ENCODE data around the gene ATN1.
A peak's percentile ranks its signal among the peaks of the same experiment; 100 is the strongest.

The ATN1 gene

DNA sequence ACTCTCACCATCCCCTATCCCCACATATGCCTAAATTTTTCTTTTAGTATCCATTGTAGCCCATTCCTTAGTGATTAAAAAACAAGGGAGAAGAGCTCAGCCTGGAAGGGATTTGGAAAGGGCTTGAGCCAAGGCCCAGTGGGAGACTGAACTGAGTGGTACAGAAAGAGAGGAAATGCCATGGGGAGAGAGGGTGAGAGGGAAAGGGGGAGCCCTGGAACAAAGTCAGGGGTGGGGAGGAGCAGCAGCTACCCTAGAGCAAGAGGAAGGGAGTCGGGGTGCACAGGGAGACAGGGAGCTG lies 2.6 kb upstream of the ATN1 start:
- TF ChIP-seq, protein P1, sequence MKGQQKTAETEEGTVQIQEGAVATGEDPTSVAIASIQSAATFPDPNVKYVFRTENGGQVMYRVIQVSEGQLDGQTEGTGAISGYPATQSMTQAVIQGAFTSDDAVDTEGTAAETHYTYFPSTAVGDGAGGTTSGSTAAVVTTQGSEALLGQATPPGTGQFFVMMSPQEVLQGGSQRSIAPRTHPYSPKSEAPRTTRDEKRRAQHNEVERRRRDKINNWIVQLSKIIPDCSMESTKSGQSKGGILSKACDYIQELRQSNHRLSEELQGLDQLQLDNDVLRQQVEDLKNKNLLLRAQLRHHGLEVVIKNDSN (IDR thresholded peaks at IDR 0.05) = no peak
- TF ChIP-seq EGR1 (IDR thresholded peaks at IDR 0.05) (no peak), TCF12 (IDR thresholded peaks at IDR 0.05; ENCODE audit: low read depth) (no peak), YY1 (IDR thresholded peaks at IDR 0.05; ENCODE audit: low read depth) (no peak), TAF1 (IDR thresholded peaks at IDR 0.05; ENCODE audit: low read depth) (no peak; the same call in 1 of the 2 replicates), FOXM1 (IDR thresholded peaks at IDR 0.05; ENCODE audit: borderline replicate concordance, low read depth) (no peak), EP300 (IDR thresholded peaks at IDR 0.05; ENCODE audit: borderline replicate concordance) (no peak), TEAD4 (IDR thresholded peaks at IDR 0.05) (no peak), CREB1 (IDR thresholded peaks at IDR 0.05; ENCODE audit: low read depth) (no peak), CEBPB (IDR thresholded peaks at IDR 0.05) (no peak), ZBTB7A (IDR thresholded peaks at IDR 0.05; ENCODE audit: low read depth) (no peak), RAD21 (IDR thresholded peaks at IDR 0.05; ENCODE audit: low read depth) (no peak), NFIC (IDR thresholded peaks at IDR 0.05) (no peak)
- TF ChIP-seq, protein P2, sequence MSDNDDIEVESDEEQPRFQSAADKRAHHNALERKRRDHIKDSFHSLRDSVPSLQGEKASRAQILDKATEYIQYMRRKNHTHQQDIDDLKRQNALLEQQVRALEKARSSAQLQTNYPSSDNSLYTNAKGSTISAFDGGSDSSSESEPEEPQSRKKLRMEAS (IDR thresholded peaks at IDR 0.05) = no peak
- TF ChIP-seq, protein P3, sequence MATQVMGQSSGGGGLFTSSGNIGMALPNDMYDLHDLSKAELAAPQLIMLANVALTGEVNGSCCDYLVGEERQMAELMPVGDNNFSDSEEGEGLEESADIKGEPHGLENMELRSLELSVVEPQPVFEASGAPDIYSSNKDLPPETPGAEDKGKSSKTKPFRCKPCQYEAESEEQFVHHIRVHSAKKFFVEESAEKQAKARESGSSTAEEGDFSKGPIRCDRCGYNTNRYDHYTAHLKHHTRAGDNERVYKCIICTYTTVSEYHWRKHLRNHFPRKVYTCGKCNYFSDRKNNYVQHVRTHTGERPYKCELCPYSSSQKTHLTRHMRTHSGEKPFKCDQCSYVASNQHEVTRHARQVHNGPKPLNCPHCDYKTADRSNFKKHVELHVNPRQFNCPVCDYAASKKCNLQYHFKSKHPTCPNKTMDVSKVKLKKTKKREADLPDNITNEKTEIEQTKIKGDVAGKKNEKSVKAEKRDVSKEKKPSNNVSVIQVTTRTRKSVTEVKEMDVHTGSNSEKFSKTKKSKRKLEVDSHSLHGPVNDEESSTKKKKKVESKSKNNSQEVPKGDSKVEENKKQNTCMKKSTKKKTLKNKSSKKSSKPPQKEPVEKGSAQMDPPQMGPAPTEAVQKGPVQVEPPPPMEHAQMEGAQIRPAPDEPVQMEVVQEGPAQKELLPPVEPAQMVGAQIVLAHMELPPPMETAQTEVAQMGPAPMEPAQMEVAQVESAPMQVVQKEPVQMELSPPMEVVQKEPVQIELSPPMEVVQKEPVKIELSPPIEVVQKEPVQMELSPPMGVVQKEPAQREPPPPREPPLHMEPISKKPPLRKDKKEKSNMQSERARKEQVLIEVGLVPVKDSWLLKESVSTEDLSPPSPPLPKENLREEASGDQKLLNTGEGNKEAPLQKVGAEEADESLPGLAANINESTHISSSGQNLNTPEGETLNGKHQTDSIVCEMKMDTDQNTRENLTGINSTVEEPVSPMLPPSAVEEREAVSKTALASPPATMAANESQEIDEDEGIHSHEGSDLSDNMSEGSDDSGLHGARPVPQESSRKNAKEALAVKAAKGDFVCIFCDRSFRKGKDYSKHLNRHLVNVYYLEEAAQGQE (IDR thresholded peaks at IDR 0.05; ENCODE audit: low read depth) = no peak

DNA sequence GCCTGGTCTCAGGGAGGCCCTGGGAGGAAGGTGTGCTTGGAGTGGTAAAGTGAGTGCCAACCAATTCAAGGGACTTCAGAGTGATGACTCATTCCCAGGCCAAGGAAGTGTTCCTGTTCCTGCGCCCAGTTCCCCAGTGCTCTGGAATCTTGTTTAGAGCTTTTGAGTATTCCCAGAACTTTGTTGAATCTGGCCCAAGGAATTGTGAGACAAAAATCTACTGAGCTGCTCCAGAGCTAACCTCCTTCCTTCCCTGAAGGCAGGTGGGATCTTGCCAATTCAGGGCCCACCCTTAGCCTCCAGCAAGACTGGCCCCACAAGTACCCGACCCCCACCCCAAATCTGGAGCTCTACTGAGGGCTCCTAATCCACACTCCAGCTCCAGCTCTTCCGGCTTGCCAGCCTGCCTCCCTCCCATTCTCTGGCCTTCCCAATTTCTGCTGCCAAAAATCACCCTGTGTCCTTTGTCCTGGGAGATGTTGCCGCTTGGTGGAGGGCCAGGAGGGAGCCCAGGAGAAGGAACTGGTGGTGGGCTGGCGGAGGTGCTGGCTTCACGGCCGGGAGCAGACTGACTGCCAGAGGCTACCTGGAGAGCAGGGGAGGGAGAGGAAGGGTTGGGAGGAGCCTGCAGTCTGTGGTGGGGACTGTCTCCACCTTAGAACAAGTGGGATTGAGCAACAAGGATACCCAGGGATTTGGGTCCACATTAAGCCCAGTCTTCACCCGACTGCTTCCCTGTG lies 2.0 kb upstream of the ATN1 start:
- TF ChIP-seq YY1 (IDR thresholded peaks at IDR 0.05; ENCODE audit: low read depth) (0 out of 2 replicates have a peak, but pooled peaks have one; percentile 43), CEBPB (IDR thresholded peaks at IDR 0.05) (0 out of 2 replicates have a peak, but pooled peaks have one; percentile 48), FOXM1 (IDR thresholded peaks at IDR 0.05; ENCODE audit: borderline replicate concordance, low read depth) (no peak), ZBTB7A (IDR thresholded peaks at IDR 0.05; ENCODE audit: low read depth) (peak; percentile 80), TAF1 (IDR thresholded peaks at IDR 0.05; ENCODE audit: low read depth) (peak; percentile 45; the same call in 1 of the 2 replicates), CREB1 (IDR thresholded peaks at IDR 0.05; ENCODE audit: low read depth) (0 out of 2 replicates have a peak, but pooled peaks have one; percentile 12), RAD21 (IDR thresholded peaks at IDR 0.05; ENCODE audit: low read depth) (no peak), TEAD4 (IDR thresholded peaks at IDR 0.05) (peak; percentile 63), EP300 (IDR thresholded peaks at IDR 0.05; ENCODE audit: borderline replicate concordance) (no peak; the same call in 1 of the 2 replicates), EGR1 (IDR thresholded peaks at IDR 0.05) (no peak), TCF12 (IDR thresholded peaks at IDR 0.05; ENCODE audit: low read depth) (peak; percentile 50), NFIC (IDR thresholded peaks at IDR 0.05) (peak; percentile 69)
- TF ChIP-seq, protein P3 (IDR thresholded peaks at IDR 0.05; ENCODE audit: low read depth) = peak; percentile 17; the same call in 1 of the 2 replicates
- TF ChIP-seq, protein P1 (IDR thresholded peaks at IDR 0.05) = no peak
- TF ChIP-seq, protein P2 (IDR thresholded peaks at IDR 0.05) = peak; percentile 28; the same call in 1 of the 2 replicates

DNA sequence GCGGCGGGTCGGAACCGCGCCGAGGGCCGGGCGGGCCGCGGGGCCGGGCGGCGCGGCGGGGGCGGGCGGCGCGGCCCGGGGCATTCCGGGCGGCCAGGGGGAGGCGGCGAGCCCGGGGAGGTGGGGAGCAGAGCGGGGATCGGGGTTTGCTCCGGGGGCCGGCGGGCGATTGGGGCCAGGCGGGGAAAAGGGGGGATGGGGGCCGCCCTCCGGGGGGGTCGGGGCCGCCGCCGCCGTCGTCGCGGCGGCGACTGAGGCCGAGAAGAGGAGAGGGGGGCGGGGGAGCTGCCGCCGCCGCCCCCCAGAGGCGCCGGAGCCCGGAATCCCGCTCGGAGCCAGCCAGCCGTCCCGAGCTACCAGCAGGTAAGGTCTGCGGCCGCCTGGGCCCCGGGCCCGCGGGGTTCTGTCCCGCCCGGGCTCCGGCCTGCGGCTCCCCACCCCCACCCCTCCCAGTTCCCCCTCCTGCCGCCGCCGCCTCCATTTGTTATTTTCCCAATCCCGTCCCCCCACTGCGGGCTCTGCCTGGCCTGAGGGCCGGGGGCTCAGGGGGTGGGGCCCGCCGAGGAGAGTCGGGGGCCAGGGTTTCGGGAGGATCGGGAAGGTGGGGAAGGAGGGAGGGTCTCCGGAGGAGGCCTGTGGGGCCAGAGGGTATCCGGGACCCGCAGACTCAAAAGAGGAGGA lies 403 bp downstream of the ATN1 start:
- 0 out of 2 replicates have a peak, but pooled peaks have one; percentile 6 for TF ChIP-seq YY1 (IDR thresholded peaks at IDR 0.05; ENCODE audit: low read depth)
- no peak for TF ChIP-seq CEBPB (IDR thresholded peaks at IDR 0.05)
- peak; percentile 26; the same call in 1 of the 2 replicates for TF ChIP-seq TAF1 (IDR thresholded peaks at IDR 0.05; ENCODE audit: low read depth)
- peak; percentile 83 for TF ChIP-seq ZBTB7A (IDR thresholded peaks at IDR 0.05; ENCODE audit: low read depth)

DNA sequence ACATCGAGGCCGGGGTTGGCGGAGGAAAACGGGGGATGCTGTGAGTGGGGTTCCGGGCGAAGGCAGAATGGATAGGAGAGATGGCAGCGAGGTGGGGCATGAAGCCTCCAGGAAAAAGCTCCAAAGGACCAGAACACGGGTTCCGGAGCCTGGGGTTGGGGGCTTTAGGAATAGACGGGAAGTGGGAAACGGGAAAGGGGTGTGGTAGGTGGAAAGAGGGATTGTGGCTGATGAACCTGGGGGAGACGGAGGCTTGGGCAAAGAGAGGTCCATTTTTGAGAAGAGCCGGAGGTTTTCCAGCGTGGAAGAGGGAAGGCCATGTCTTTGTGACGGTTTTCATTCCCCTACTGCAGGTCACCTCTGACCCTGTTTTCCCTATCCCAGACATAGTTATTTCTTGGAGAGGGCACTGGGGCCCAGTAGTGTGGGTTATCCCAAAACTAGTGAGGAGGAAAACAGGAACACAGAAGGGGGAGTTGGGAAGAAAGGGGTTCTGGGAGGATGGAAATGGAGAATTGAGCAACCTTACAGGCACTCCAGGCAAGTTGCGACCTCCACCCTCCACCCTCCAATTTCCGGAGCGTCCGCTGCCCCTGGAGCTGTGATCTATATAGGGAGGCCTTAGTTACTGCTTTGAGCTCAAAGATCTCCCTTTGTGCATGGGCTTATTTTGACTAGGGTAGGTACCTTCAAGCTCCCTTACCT lies 1.1 kb downstream of the ATN1 start:
- TF ChIP-seq RAD21 (IDR thresholded peaks at IDR 0.05; ENCODE audit: low read depth) (no peak), TEAD4 (IDR thresholded peaks at IDR 0.05) (no peak), TCF12 (IDR thresholded peaks at IDR 0.05; ENCODE audit: low read depth) (no peak), FOXM1 (IDR thresholded peaks at IDR 0.05; ENCODE audit: borderline replicate concordance, low read depth) (no peak), ZBTB7A (IDR thresholded peaks at IDR 0.05; ENCODE audit: low read depth) (peak; percentile 29), EP300 (IDR thresholded peaks at IDR 0.05; ENCODE audit: borderline replicate concordance) (no peak), CREB1 (IDR thresholded peaks at IDR 0.05; ENCODE audit: low read depth) (no peak), YY1 (IDR thresholded peaks at IDR 0.05; ENCODE audit: low read depth) (no peak), NFIC (IDR thresholded peaks at IDR 0.05) (no peak)
- TF ChIP-seq, protein P3 (IDR thresholded peaks at IDR 0.05; ENCODE audit: low read depth) = no peak
- TF ChIP-seq, protein P1 (IDR thresholded peaks at IDR 0.05) = no peak
- TF ChIP-seq, protein P2 (IDR thresholded peaks at IDR 0.05) = 0 out of 2 replicates have a peak, but pooled peaks have one; percentile 33
